ENCODE data around the gene GMFB. TPM values are rescaled to one million over a fixed set of nuclear protein-coding genes. Genes with fewer than 3 reads are reported as not detected.

Gene GMFB
- total and polyA plus RNA-seq, 8 donors, result 5.4 to 21.7 (median 13.2) TPM

GRCh38 chr14:54471641-54472040 lies 17.1 kb downstream of the GMFB start:
- no peak for TF ChIP-seq CTCF (IDR thresholded peaks at IDR 0.05)
- H3K4me1 ChIP-seq, result peaks cover 0 to 10% (median 6%) of the 10 kb centered on the region in 3 donors
- FAIRE-seq (no peak), DNase-seq (no peak), ATAC-seq (peak in 3 of 4 donors; percentile 32 to 64 (median 44))
- H3K9me3 ChIP-seq, result no peaks in the 10 kb centered on the region
- no peak overlapping the region for H3K4me3 ChIP-seq
- intact Hi-C loops (cut with DNase I), result no loop called here
- no peaks in the 10 kb centered on the region for H3K27me3 ChIP-seq
- 57 to 67% methylated on average over 4 of the region's 4 CpGs for WGBS, 2 donors
- H3K27ac ChIP-seq, result no peak overlapping the region
- H3K36me3 ChIP-seq, result no peaks in the 10 kb centered on the region

GRCh38 chr14:54470701-54471100 lies 18.1 kb downstream of the GMFB start:
- Histone ChIP-seq H3K36me3 (no peaks in the 10 kb centered on the region), H3K27ac (no peak overlapping the region), H3K9me3 (no peaks in the 10 kb centered on the region), H3K4me3 (no peak overlapping the region), H3K4me1 (peaks cover 0 to 10% (median 6%) of the 10 kb centered on the region in 3 donors), H3K27me3 (no peaks in the 10 kb centered on the region)
- 64 to 74% methylated on average over 4 of the region's 4 CpGs for WGBS, 2 donors
- ATAC-seq, result peak; percentile 61 to 93 (median 70)
- no peak for TF ChIP-seq CTCF (IDR thresholded peaks at IDR 0.05)
- intact Hi-C loops (cut with DNase I), result no loop called here
- no peak for DNase-seq
- FAIRE-seq, result no peak

- ATAC-seq, result no peak
- no peaks in the 10 kb centered on the region for H3K9me3 ChIP-seq
- no peak for TF ChIP-seq CTCF (IDR thresholded peaks at IDR 0.05)
- no peak overlapping the region for H3K27ac ChIP-seq
- intact Hi-C loops (cut with DNase I), result no loop called here
- H3K27me3 ChIP-seq, result peaks cover 0 to 16% (median 5%) of the 10 kb centered on the region in 4 donors
- FAIRE-seq, result no peak
- no peak overlapping the region for H3K4me3 ChIP-seq
- no peaks in the 10 kb centered on the region for H3K36me3 ChIP-seq
- no peak for DNase-seq
- peaks cover 0 to 7% (median 6%) of the 10 kb centered on the region in 3 donors for H3K4me1 ChIP-seq
Measured at GRCh38 chr14:54467280-54467679, 21.5 kb downstream of the GMFB start.

GRCh38 chr14:54465654-54466053 lies 23.1 kb downstream of the GMFB start:
- no peaks in the 10 kb centered on the region for H3K9me3 ChIP-seq
- TF ChIP-seq CTCF (IDR thresholded peaks at IDR 0.05), result no peak
- FAIRE-seq (no peak), ATAC-seq (no peak), DNase-seq (no peak)
- 84 to 94% methylated on average over 4 of the region's 4 CpGs for WGBS, 2 donors
- intact Hi-C loops (cut with DNase I), result no loop called here
- H3K4me3 ChIP-seq, result no peak overlapping the region
- no peak overlapping the region for H3K27ac ChIP-seq
- peaks cover 0 to 23% (median 8%) of the 10 kb centered on the region in 4 donors for H3K27me3 ChIP-seq
- peaks cover 0 to 3% (median under 1%) of the 10 kb centered on the region in 3 donors for H3K4me1 ChIP-seq
- no peaks in the 10 kb centered on the region for H3K36me3 ChIP-seq

- intact Hi-C loops (cut with DNase I), result no loop called here
- WGBS, 2 donors, result 64 to 68% methylated on average over 5 of the region's 5 CpGs
- no peaks in the 10 kb centered on the region for H3K4me1 ChIP-seq
- no peak overlapping the region for H3K27ac ChIP-seq
- TF ChIP-seq CTCF (IDR thresholded peaks at IDR 0.05), result no peak
- no peak overlapping the region for H3K4me3 ChIP-seq
- H3K36me3 ChIP-seq, result no peaks in the 10 kb centered on the region
- no peak for ATAC-seq
- no peak for FAIRE-seq
- DNase-seq, result no peak
- H3K9me3 ChIP-seq, result no peaks in the 10 kb centered on the region
- peaks cover 0 to 41% (median 8%) of the 10 kb centered on the region in 4 donors for H3K27me3 ChIP-seq
Measured at GRCh38 chr14:54462048-54462447, 26.7 kb downstream of the GMFB start.
